ENCODE measurements around the gene ITPK1.

Gene ITPK1

GRCh38 chr14:92981726-92982125, 134.0 kb downstream of the ITPK1 start:
- ATAC-seq = no peak

DNA sequence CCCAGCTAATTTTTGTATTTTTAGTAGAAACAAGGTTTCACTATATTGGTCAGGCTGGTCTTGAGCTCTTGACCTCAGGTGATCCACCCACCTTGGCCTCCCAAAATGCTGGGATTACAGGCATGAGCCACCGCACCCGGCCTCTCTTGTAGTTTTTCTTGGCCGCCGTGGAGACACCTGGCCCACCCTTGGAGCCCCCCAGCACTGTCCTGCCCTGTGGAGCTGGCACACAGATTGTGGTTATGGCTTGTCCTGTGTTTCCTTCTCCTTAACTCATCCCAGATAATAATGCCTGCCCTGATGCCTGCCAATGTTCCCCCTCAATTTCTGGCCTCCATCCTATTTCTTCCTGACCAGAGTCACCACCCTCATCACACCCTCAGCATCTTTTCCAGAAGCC, 134.9 kb downstream of the ITPK1 start:
- Mint-ChIP-seq H3K27ac (peak overlapping the region; percentile 40), H3K36me3 (ENCODE audit: low read depth) (peaks cover 69% of the 10 kb centered on the region)
- ATAC-seq = no peak

More at GRCh38 chr14:92981726-92982125, 134.0 kb downstream of the ITPK1 start:
- Mint-ChIP-seq H3K27me3 (no peaks in the 10 kb centered on the region), H3K36me3 (ENCODE audit: low read depth) (peaks cover 60% of the 10 kb centered on the region), H3K27ac (no peak overlapping the region), H3K4me1 (peaks cover 8% of the 10 kb centered on the region), H3K9me3 (peaks cover 30% of the 10 kb centered on the region), H3K4me3 (no peak overlapping the region)
- no peak for DNase-seq

DNA sequence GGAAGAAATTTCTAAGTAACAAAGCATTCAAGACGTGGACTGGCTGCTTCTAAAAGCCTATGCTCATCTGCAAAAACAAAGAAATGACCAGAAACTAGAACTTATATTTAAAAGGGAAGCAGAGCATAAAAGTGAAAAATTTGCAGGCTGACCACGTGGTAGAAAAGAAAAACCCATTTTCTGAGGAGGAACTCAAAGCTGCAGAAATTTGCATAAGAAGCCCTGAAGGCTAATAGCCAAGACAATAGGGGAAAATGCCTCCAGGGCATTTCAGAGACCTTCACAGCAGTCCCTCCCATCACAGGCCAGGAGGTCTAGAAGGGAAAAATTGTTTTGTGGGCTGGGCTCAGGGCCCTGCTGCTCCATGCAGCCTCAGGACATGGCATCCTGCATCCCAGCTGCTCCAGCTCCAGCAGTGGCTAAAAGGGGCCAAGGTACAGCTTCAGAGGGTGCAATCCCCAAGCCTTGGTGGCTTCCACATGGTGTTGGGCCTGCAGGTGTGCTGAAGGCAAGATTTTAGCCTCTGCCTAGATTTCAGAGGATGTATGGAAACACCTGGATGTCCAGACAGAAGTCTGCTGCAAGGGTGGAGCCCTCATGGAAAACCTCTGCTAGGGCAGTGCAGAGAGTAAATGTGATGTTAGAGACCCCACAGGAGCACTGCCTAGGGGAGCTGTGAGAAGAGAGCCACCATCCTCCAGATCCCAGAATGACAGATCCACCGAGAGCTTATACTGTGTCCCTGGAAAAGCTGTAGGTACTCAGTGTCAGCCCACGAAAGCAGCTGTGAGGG, 137.3 kb downstream of the ITPK1 start:
- peaks cover 44% of the 10 kb centered on the region for H3K9me3 Mint-ChIP-seq
- no peak for DNase-seq

More for the DNA sequence above, 134.9 kb downstream of the ITPK1 start:
- no peak for DNase-seq
- H3K4me1 Mint-ChIP-seq = peaks cover 8% of the 10 kb centered on the region
- H3K4me3 Mint-ChIP-seq = no peak overlapping the region
- H3K9me3 Mint-ChIP-seq = peaks cover 38% of the 10 kb centered on the region
- H3K27me3 Mint-ChIP-seq = no peaks in the 10 kb centered on the region

DNA sequence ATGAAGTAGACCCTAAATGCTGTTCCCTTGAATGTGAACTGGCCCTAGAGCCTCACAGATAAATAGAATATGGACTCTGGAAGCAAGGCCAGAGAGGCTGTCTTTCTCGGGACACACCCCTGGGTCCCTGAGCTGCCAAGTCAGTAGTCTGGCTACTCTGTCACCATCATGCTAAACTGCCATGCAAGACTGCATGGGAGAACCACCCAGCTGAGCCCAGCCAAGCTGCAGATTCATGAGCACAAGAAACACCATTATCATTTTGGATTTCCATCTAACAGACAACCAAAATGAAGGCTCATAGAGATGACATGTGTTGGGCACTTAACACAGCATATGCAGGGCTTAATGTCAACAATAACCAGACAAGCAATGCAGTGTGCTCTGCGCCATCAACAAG, 139.5 kb downstream of the ITPK1 start:
- no peak overlapping the region for H3K4me3 Mint-ChIP-seq
- no peak overlapping the region for H3K27ac Mint-ChIP-seq
- peaks cover 42% of the 10 kb centered on the region for H3K9me3 Mint-ChIP-seq
- H3K27me3 Mint-ChIP-seq = no peaks in the 10 kb centered on the region
- no peaks in the 10 kb centered on the region for H3K4me1 Mint-ChIP-seq
- DNase-seq (no peak), ATAC-seq (no peak)
- peaks cover 73% of the 10 kb centered on the region for H3K36me3 Mint-ChIP-seq (ENCODE audit: low read depth)

More for the DNA sequence above, 137.3 kb downstream of the ITPK1 start:
- no peaks in the 10 kb centered on the region for H3K27me3 Mint-ChIP-seq
- no peak for ATAC-seq
- H3K36me3 Mint-ChIP-seq (ENCODE audit: low read depth) = peaks cover 79% of the 10 kb centered on the region
- H3K27ac Mint-ChIP-seq = no peak overlapping the region
- no peaks in the 10 kb centered on the region for H3K4me1 Mint-ChIP-seq
- no peak overlapping the region for H3K4me3 Mint-ChIP-seq

- H3K9me3 Mint-ChIP-seq = peaks cover 38% of the 10 kb centered on the region
- peaks cover 59% of the 10 kb centered on the region for H3K36me3 Mint-ChIP-seq (ENCODE audit: low read depth)
- DNase-seq = no peak
- no peak overlapping the region for H3K27ac Mint-ChIP-seq
- H3K4me1 Mint-ChIP-seq = no peaks in the 10 kb centered on the region
- no peak for ATAC-seq
- no peak overlapping the region for H3K4me3 Mint-ChIP-seq
- H3K27me3 Mint-ChIP-seq = no peaks in the 10 kb centered on the region
These were observed 141.0 kb downstream of the ITPK1 start for GRCh38 chr14:92974541-92975345.

- no peaks in the 10 kb centered on the region for H3K27me3 Mint-ChIP-seq
- H3K9me3 Mint-ChIP-seq = peaks cover 30% of the 10 kb centered on the region
- ATAC-seq = peak; percentile 11
- H3K4me3 Mint-ChIP-seq = no peak overlapping the region
- DNase-seq = no peak
- H3K4me1 Mint-ChIP-seq = no peaks in the 10 kb centered on the region
- peaks cover 50% of the 10 kb centered on the region for H3K36me3 Mint-ChIP-seq (ENCODE audit: low read depth)
- H3K27ac Mint-ChIP-seq = no peak overlapping the region
These were observed 141.8 kb downstream of the ITPK1 start for GRCh38 chr14:92973798-92974372.

- H3K9me3 Mint-ChIP-seq = peaks cover 28% of the 10 kb centered on the region
- DNase-seq (peak; percentile 65), ATAC-seq (no peak)
- no peaks in the 10 kb centered on the region for H3K27me3 Mint-ChIP-seq
- no peak overlapping the region for H3K27ac Mint-ChIP-seq
- peaks cover 45% of the 10 kb centered on the region for H3K36me3 Mint-ChIP-seq (ENCODE audit: low read depth)
- H3K4me1 Mint-ChIP-seq = no peaks in the 10 kb centered on the region
- no peak overlapping the region for H3K4me3 Mint-ChIP-seq
These were observed 142.4 kb downstream of the ITPK1 start for GRCh38 chr14:92973261-92973797.

DNA sequence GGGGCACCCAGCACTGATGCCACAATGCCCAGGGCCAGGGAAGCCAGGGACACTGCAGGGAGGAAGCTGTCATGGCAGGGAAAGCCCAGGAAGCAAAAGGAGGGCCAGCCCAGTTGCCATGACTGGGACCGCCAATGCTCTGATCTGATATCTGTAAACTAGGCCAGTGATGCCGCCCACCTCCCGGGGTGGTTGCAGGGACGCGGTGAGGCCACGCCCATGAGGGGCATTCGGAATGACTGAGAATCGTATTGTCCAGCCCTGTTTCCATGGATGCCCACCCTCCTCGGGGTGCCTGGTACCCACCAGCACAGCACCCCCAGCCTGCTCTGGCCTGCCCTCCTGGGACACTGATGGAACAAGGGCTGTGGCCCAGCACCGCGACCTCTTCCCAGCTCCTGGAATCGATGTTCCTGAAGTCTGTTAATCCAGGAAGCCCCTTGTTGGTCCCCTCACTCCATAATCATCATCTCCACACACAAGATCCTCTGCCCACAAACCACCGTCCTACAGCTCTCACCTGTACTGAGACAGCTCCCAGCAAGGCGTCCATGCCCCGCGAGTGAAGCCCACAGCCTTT, 144.0 kb downstream of the ITPK1 start:
- ATAC-seq = no peak
- no peak overlapping the region for H3K27ac Mint-ChIP-seq
- H3K9me3 Mint-ChIP-seq = peaks cover 13% of the 10 kb centered on the region
- H3K27me3 Mint-ChIP-seq = no peaks in the 10 kb centered on the region
- no peak for DNase-seq
- peaks cover 34% of the 10 kb centered on the region for H3K36me3 Mint-ChIP-seq (ENCODE audit: low read depth)
- no peak overlapping the region for H3K4me3 Mint-ChIP-seq
- peaks cover 8% of the 10 kb centered on the region for H3K4me1 Mint-ChIP-seq

- H3K27me3 Mint-ChIP-seq = no peaks in the 10 kb centered on the region
- no peak overlapping the region for H3K4me3 Mint-ChIP-seq
- peaks cover 9% of the 10 kb centered on the region for H3K4me1 Mint-ChIP-seq
- ATAC-seq = peak; percentile 21
- no peaks in the 10 kb centered on the region for H3K9me3 Mint-ChIP-seq
- H3K36me3 Mint-ChIP-seq (ENCODE audit: low read depth) = peaks cover 20% of the 10 kb centered on the region
- no peak overlapping the region for H3K27ac Mint-ChIP-seq
- DNase-seq = no peak
These were observed 145.5 kb downstream of the ITPK1 start for GRCh38 chr14:92970271-92970670.

DNA sequence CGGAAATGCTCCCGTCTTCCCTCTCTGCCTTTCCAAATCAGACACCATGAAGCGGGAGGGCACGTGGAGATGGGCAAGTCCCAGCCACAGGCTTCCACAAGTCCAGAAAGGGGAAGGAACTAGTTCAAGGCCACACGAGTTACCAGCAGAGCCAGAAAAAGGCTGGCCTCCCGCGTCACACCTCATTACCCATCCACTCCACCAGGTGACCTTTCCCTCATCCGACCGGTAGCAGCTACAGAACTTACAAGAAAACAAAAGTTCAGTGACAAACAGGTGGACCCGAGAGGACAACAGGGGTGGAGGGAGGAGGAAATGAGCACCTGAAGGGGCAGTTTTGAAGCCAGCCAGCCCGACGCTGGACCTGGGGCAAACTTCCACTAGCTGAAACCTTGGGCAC, 145.9 kb downstream of the ITPK1 start:
- Mint-ChIP-seq H3K27me3 (no peaks in the 10 kb centered on the region), H3K27ac (no peak overlapping the region), H3K4me3 (no peak overlapping the region), H3K36me3 (ENCODE audit: low read depth) (peaks cover 17% of the 10 kb centered on the region), H3K4me1 (peaks cover 10% of the 10 kb centered on the region), H3K9me3 (no peaks in the 10 kb centered on the region)
- DNase-seq (no peak), ATAC-seq (no peak)

DNA sequence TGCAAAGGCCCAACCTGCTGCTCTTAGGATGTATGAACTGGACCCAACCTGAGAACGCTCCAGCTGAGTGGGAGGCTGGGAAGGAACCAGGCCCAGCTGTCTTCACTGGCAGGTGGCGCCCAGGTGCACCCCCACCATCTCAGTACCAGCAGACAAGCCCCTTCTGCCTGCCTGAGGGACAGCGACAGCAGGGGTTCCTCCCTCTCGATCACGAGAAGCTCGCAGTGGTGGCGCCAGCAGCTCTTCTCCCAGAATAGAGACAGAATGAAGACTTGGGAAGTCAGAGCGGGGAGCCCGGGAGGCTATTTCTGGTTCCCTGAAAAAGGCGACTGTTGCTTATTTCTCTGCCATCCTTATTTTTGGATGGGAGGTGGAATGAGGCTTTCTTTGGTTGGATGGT, 146.3 kb downstream of the ITPK1 start:
- Mint-ChIP-seq H3K27me3 (no peaks in the 10 kb centered on the region), H3K4me1 (peaks cover 10% of the 10 kb centered on the region), H3K4me3 (no peak overlapping the region), H3K36me3 (ENCODE audit: low read depth) (peaks cover 16% of the 10 kb centered on the region), H3K9me3 (no peaks in the 10 kb centered on the region), H3K27ac (no peak overlapping the region)
- ATAC-seq = no peak
- no peak for DNase-seq

DNA sequence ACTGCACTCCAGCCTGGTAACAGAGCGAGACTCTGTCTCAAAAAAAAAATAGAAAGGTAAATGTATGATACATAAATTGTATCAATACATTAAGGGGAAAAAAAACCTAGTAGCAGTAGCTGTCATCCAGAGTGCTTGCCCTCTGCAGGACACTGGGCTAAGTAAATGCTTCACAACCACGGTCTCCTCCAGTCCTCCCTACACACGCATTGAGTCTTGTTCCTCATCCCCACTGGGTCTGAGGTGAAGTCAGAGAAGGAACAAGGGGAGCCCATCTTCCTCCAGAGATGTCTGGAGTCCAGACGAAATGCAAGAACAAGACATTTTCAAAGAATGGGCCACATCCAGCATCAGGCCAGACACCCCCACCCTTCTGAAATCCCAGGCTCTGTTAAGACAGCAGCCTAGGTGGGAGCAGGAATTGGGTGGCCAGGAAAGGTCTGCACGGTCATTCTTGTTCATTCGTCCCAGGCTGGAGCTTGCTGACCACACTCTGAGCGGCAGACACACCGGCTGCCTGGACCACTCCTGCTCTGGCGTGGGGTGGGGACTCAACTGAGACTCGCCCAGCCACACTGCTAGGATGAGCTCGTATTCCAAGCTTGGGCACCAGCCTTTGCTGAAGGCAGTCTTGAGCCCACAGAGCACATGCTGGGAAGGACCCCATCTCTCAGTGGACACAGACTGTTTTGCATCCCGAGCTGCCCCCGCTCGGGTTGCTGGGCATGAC, 147.3 kb downstream of the ITPK1 start:
- no peaks in the 10 kb centered on the region for H3K9me3 Mint-ChIP-seq
- no peak overlapping the region for H3K27ac Mint-ChIP-seq
- no peak for DNase-seq
- peaks cover 10% of the 10 kb centered on the region for H3K4me1 Mint-ChIP-seq
- no peak for ATAC-seq
- H3K27me3 Mint-ChIP-seq = no peaks in the 10 kb centered on the region
- H3K4me3 Mint-ChIP-seq = no peak overlapping the region
- H3K36me3 Mint-ChIP-seq (ENCODE audit: low read depth) = peaks cover 12% of the 10 kb centered on the region

DNA sequence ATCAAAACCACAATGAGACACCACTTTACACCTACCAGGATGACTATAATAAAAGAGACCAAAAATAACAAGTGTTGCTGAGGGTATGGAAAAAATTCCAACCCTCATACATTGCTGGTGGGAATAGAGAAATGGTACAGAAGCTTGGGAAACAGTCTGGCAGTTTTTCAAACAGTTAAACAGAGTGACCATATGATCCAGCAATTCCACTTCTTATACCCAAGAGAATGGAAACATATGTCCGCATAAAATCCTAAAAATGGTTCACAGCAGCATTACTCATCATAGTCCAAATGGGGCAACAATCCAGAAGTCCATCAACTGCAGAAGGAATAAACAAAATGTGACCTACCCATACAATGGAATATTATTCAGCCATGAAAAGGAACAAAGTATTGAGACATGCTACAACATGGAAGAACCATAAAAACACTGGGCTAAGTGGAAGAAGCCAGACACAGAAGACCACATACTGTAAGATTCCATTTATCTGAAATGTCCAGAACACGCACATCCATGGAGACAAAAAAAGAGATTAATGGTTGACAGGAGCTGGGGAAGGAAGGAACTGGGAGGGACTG, 148.3 kb downstream of the ITPK1 start:
- Mint-ChIP-seq H3K27ac (no peak overlapping the region), H3K9me3 (no peaks in the 10 kb centered on the region), H3K27me3 (no peaks in the 10 kb centered on the region), H3K36me3 (ENCODE audit: low read depth) (peaks cover 7% of the 10 kb centered on the region), H3K4me1 (peaks cover 10% of the 10 kb centered on the region), H3K4me3 (no peak overlapping the region)
- DNase-seq = no peak
- ATAC-seq = no peak

Data from activated naive CD8-positive, alpha-beta T cell treated with anti-CD3 and anti-CD28 coated beads, Interleukin-2, amount 50 U/mL, for 24 hours (primary cell).